H1 (cell line): ENCODE results near the gene FRMD4B. TPM values are rescaled to one million over a fixed set of nuclear protein-coding genes. Genes with fewer than 3 reads are reported as not detected.

Experiments used
- CTCF ChIA-PET: fragments of 300-600 bp; sonication (Branson Sonifier 250); formaldehyde crosslinking; loops from one replicate; lab custom pipeline; 2021; ENCODE audit not compliant: partially characterized antibody; lab: Charles Lee
- POLR2A ChIA-PET: fragments of 300-600 bp; sonication (Branson Sonifier 250); formaldehyde crosslinking; loops from one replicate; lab custom pipeline; 2021; ENCODE audit warnings: inconsistent platforms; ENCODE audit not compliant: partially characterized antibody; lab: Charles Lee
- DNase-seq, 2 experiments: peaks; one replicate each; pipeline versions ENCODE4 v3.0.0 to v3.0.0-alpha.2; 2010 to 2022; ENCODE audit warnings: low spot score in 2 of 2, low read depth in 1 of 2, mixed read lengths in 1 of 2
- FAIRE-seq: peaks from 2 replicates; lab custom pipeline; 2011; peaks lifted over from hg19 to GRCh38; lab: Jason Lieb, UNC
- H2AFZ ChIP-seq: 2 replicates; pipeline ENCODE4 v1.8.1; 2012; ENCODE audit warnings: low read length, inconsistent platforms
- H2AK5ac ChIP-seq: 2 replicates; pipeline ENCODE4 v1.6.1; 2013; ENCODE audit warnings: low read depth, low read length
- H2BK120ac ChIP-seq: replicated peaks from 2 replicates; pipeline ENCODE3; 2013; ENCODE audit warnings: low read depth, low read length, inconsistent platforms
- H2BK12ac ChIP-seq: 2 replicates; pipeline ENCODE4 v1.6.1; 2013; ENCODE audit warnings: low read depth, low read length
- H2BK15ac ChIP-seq: 2 replicates; pipeline ENCODE4 v1.6.1; 2013; ENCODE audit warnings: low read length
- H2BK20ac ChIP-seq: 2 replicates; pipeline ENCODE4 v1.6.1; 2013; ENCODE audit warnings: low read length
- H2BK5ac ChIP-seq: 2 replicates; pipeline ENCODE4 v1.6.1; 2013; ENCODE audit warnings: low read depth, low read length
- H3K14ac ChIP-seq: 2 replicates; pipeline ENCODE4 v1.6.1; 2013; ENCODE audit warnings: inconsistent platforms; ENCODE audit not compliant: insufficient read length
- H3K18ac ChIP-seq: 2 replicates; pipeline ENCODE4 v1.6.1; 2013; ENCODE audit warnings: low read length; ENCODE audit errors: extremely low read depth
- H3K23ac ChIP-seq: 2 replicates; pipeline ENCODE4 v1.6.1; 2013; ENCODE audit warnings: inconsistent platforms; ENCODE audit not compliant: insufficient read length
- H3K23me2 ChIP-seq: 2 replicates; pipeline ENCODE4 v1.6.1; 2013; ENCODE audit warnings: low read depth, low read length
- H3K27ac ChIP-seq: 2 replicates; pipeline ENCODE4 v1.6.1; 2011; ENCODE audit warnings: low read depth, low read length, inconsistent platforms
- H3K27me3 ChIP-seq, 4 experiments: replicated peaks in 1 of 4; 1 replicate in 1 of 4; 2 replicates in 3 of 4; pipeline versions ENCODE4 v1.6.1 to v1.8.1; 2011 to 2013; ENCODE audit warnings: low read length in 3 of 4, mild to moderate bottlenecking in 3 of 4, inconsistent platforms in 2 of 4, mixed read lengths in 2 of 4, moderate library complexity in 1 of 4; ENCODE audit not compliant: control insufficient read depth in 3 of 4, insufficient read depth in 3 of 4; ENCODE audit errors: extremely low read depth in 1 of 4
- H3K36me3 ChIP-seq, 4 experiments: 2 replicates each; pipeline versions ENCODE4 v1.6.1 to v1.8.1; 2011 to 2013; ENCODE audit warnings: mild to moderate bottlenecking in 4 of 4, low read length in 3 of 4, moderate library complexity in 2 of 4, control low read depth in 1 of 4, inconsistent platforms in 1 of 4; ENCODE audit not compliant: insufficient read depth in 4 of 4, control insufficient read depth in 2 of 4
- H3K4ac ChIP-seq: replicated peaks from 2 replicates; pipeline ENCODE3; 2013; ENCODE audit warnings: low read length, low read depth, mixed read lengths, inconsistent platforms; ENCODE audit not compliant: insufficient read length
- H3K4me1 ChIP-seq, 4 experiments: replicated peaks in 1 of 4; 1 replicate in 1 of 4; 2 replicates in 3 of 4; pipeline versions ENCODE4 v1.6.1 to v1.8.1; 2011 to 2013; ENCODE audit warnings: low read length in 3 of 4, inconsistent platforms in 2 of 4, mixed read lengths in 1 of 4; ENCODE audit not compliant: insufficient read depth in 4 of 4, control insufficient read depth in 3 of 4
- H3K4me2 ChIP-seq, 2 experiments: 2 replicates each; pipeline versions ENCODE4 v1.6.1 to v1.8.1; 2011 to 2013; ENCODE audit warnings: low read depth in 2 of 2, low read length in 2 of 2, control low read depth in 1 of 2, inconsistent platforms in 1 of 2, mild to moderate bottlenecking in 1 of 2; ENCODE audit not compliant: insufficient read depth in 1 of 2
- H3K4me3 ChIP-seq, 4 experiments: fragments of 200-600, 300-600 bp in 1 of 4; sonication (generic), shearing (Covaris generic), sonication (Bioruptor Twin) in 1 of 4; 2 replicates each; pipeline versions ENCODE4 v1.5.1 to v1.8.1; 2011 to 2016; ENCODE audit warnings: low read length in 4 of 4, low read depth in 3 of 4, control low read depth in 2 of 4, inconsistent platforms in 2 of 4, mild to moderate bottlenecking in 2 of 4, mixed read lengths in 1 of 4, moderate library complexity in 1 of 4; ENCODE audit not compliant: insufficient read depth in 2 of 4; ENCODE audit errors: extremely low read depth in 1 of 4
- H3K56ac ChIP-seq: replicated peaks from 2 replicates; pipeline ENCODE3; 2013; ENCODE audit warnings: low read depth, mild to moderate bottlenecking, mixed read lengths, low read length, inconsistent platforms; ENCODE audit not compliant: insufficient read length
- H3K79me1 ChIP-seq: 2 replicates; pipeline ENCODE4 v1.6.1; 2013; ENCODE audit warnings: low read depth, low read length, control low read depth
- H3K79me2 ChIP-seq, 2 experiments: 2 replicates each; pipeline versions ENCODE4 v1.6.1 to v1.8.1; 2012 to 2013; ENCODE audit warnings: low read length in 2 of 2, mild to moderate bottlenecking in 2 of 2, inconsistent platforms in 1 of 2; ENCODE audit not compliant: insufficient read depth in 2 of 2, control insufficient read depth in 1 of 2
- H3K9ac ChIP-seq, 4 experiments: replicated peaks in 1 of 4; 1 replicate in 1 of 4; 2 replicates in 3 of 4; pipeline versions ENCODE4 v1.6.1 to v1.8.1; 2011 to 2013; ENCODE audit warnings: low read depth in 3 of 4, low read length in 3 of 4, control low read depth in 2 of 4, mild to moderate bottlenecking in 2 of 4, moderate library complexity in 2 of 4, inconsistent platforms in 1 of 4; ENCODE audit errors: extremely low read depth in 1 of 4
- H3K9me3 ChIP-seq, 2 experiments: 2 replicates each; pipeline versions ENCODE4 v1.6.1 to v1.8.1; 2012 to 2013; ENCODE audit warnings: mild to moderate bottlenecking in 2 of 2, moderate library complexity in 2 of 2, control low read depth in 1 of 2, inconsistent platforms in 1 of 2, low read depth in 1 of 2, low read length in 1 of 2, mixed read lengths in 1 of 2; ENCODE audit not compliant: insufficient read depth in 2 of 2
- H4K20me1 ChIP-seq, 2 experiments: replicated peaks in 1 of 2; 2 replicates each; pipeline versions ENCODE3 to v1.8.1; 2011 to 2013; ENCODE audit warnings: inconsistent platforms in 2 of 2, low read length in 2 of 2, mild to moderate bottlenecking in 1 of 2; ENCODE audit not compliant: insufficient read depth in 2 of 2, control insufficient read depth in 1 of 2
- H4K5ac ChIP-seq: 2 replicates; pipeline ENCODE4 v1.6.1; 2013; ENCODE audit warnings: low read length, low read depth, mixed read lengths, inconsistent platforms; ENCODE audit not compliant: insufficient read length
- H4K8ac ChIP-seq: 2 replicates; pipeline ENCODE4 v1.8.0; 2013; ENCODE audit warnings: mild to moderate bottlenecking, moderate library complexity, low read length, inconsistent platforms; ENCODE audit not compliant: insufficient read depth; ENCODE audit errors: extremely low read depth
- H4K91ac ChIP-seq: replicated peaks from 2 replicates; pipeline ENCODE3; 2013; ENCODE audit warnings: low read length, mixed read lengths, inconsistent platforms; ENCODE audit not compliant: insufficient read length
- BCL11A ChIP-seq, 2 experiments: IDR thresholded peaks; one replicate each; pipeline ENCODE4 v1.6.1; 2011; ENCODE audit warnings: low read depth in 2 of 2, low read length in 2 of 2, mild to moderate bottlenecking in 2 of 2
- CREB1 ChIP-seq: IDR thresholded peaks from 2 replicates; pipeline ENCODE4 v1.6.1; 2012; ENCODE audit warnings: inconsistent platforms
- EP300 ChIP-seq, 2 experiments: IDR thresholded peaks; 1 replicate in 1 of 2; 2 replicates in 1 of 2; pipeline ENCODE4 v1.6.1; 2011 to 2012; ENCODE audit warnings: low read depth in 2 of 2, low read length in 2 of 2, mild to moderate bottlenecking in 2 of 2, borderline replicate concordance in 1 of 2, inconsistent platforms in 1 of 2, moderate library complexity in 1 of 2
- EZH2 ChIP-seq: fragments of 200-600 bp; sonication (generic); IDR thresholded peaks from 2 replicates; pipeline ENCODE4 v1.7.1; 2012; ENCODE audit warnings: low read depth, mild to moderate bottlenecking, moderate library complexity, low read length, inconsistent platforms; ENCODE audit not compliant: severe bottlenecking
- GABPA ChIP-seq: IDR thresholded peaks from 2 replicates; pipeline ENCODE4 v1.6.1; 2011; ENCODE audit warnings: mild to moderate bottlenecking, low read length, moderate library complexity, borderline replicate concordance; ENCODE audit not compliant: insufficient read depth
- HDAC2 ChIP-seq, 2 experiments: fragments of 300-600 bp in 1 of 2; sonication (generic) in 1 of 2; IDR thresholded peaks; 2 replicates each; pipeline ENCODE4 v1.6.1; 2011 to 2012; ENCODE audit warnings: low read depth in 2 of 2, low read length in 2 of 2, mild to moderate bottlenecking in 2 of 2, moderate library complexity in 2 of 2, borderline replicate concordance in 1 of 2, inconsistent platforms in 1 of 2
- POU5F1 ChIP-seq: IDR thresholded peaks from 2 replicates; pipeline ENCODE4 v1.6.1; 2011; ENCODE audit warnings: low read depth, mild to moderate bottlenecking, low read length, moderate library complexity
- RAD21 ChIP-seq, 2 experiments: IDR thresholded peaks in 1 of 2; conservative IDR thresholded peaks in 1 of 2; 2 replicates each; pipeline ENCODE4 v1.6.1; 2011; ENCODE audit warnings: low read depth in 2 of 2, low read length in 2 of 2, improper control_type of control experiment in 1 of 2, inconsistent platforms in 1 of 2, mild to moderate bottlenecking in 1 of 2, moderate library complexity in 1 of 2
- SIN3A ChIP-seq, 2 experiments: IDR thresholded peaks in 1 of 2; conservative IDR thresholded peaks in 1 of 2; 2 replicates each; pipeline ENCODE4 v1.6.1; 2011 to 2012; ENCODE audit warnings: low read length in 2 of 2, improper control_type of control experiment in 1 of 2, low read depth in 1 of 2, mild to moderate bottlenecking in 1 of 2
- SP4 ChIP-seq: IDR thresholded peaks from 2 replicates; pipeline ENCODE4 v1.6.1; 2012; ENCODE audit warnings: low read length, inconsistent platforms
- WGBS, 2 experiments: shearing (Covaris generic) in 1 of 2; methylation state at CpG; one replicate each; pipeline versions ENCODE4 v1.1.6 to v1.1.7; 2013 to 2015; ENCODE audit warnings: low lambda C conversion rate in 2 of 2, mixed read lengths in 2 of 2, inconsistent platforms in 1 of 2, low coverage in 1 of 2, missing lambda C conversion rate in 1 of 2; ENCODE audit not compliant: insufficient replicate concordance in 2 of 2, insufficient coverage in 1 of 2, insufficient read length in 1 of 2; ENCODE audit errors: extremely low coverage in 1 of 2, missing lambda C conversion rate in 1 of 2; 5-methylcytosine and 5-hydroxymethylcytosine counted together
- polyA plus RNA-seq, 7 experiments: library from polyadenylated mRNA; depleted of rRNA in 3 of 7; stranded (reverse) in 5 of 7; unstranded in 2 of 7; fragments of >200 nt in 5 of 7; fragments of 200-250 nt in 2 of 7; gene quantifications; 1 replicate in 5 of 7; 2 replicates in 1 of 7; 4 replicates in 1 of 7; pipeline versions ENCODE4 v1.2.1 to v1.2.3, GENCODE V29; 2011 to 2013; ENCODE audit warnings: missing spikeins in 2 of 7, mixed read lengths in 2 of 7
- total RNA-seq: library from RNA; stranded (reverse); fragmentation: NEBNext Ultra II Directional; extraction: Animal tissue kit (Norgen Biotek cat#: 25700); gene quantifications from 2 replicates; pipeline ENCODE4 v1.2.1, GENCODE V29; 2021

The FRMD4B gene
- total and polyA plus RNA-seq, 2 of the 8 experiments (the other 6 are each of a cell fraction or from before 2014, with no cell fraction given): 2.7 to 7.2 TPM

- Histone ChIP-seq H4K20me1 (no peaks in the 10 kb centered on the region), H4K91ac (no peak overlapping the region), H3K23me2 (0 out of 2 replicates have a peak, but pooled peaks cover 1% of the 10 kb centered on the region), H4K8ac (no peak overlapping the region), H4K5ac (no peak overlapping the region), H3K23ac (no peak overlapping the region), H2BK15ac (no peak overlapping the region), H3K27me3 (peaks cover 0 to 4% (median 0%) of the 10 kb centered on the region in 4 experiments; a peak in 3 of 7 replicates), H2BK120ac (no peak overlapping the region), H3K56ac (no peak overlapping the region), H3K27ac (no peak overlapping the region), H3K18ac (no peak overlapping the region), H3K9ac (no peak overlapping the region), H3K4me3 (no peak overlapping the region), H3K79me2 (no peaks in the 10 kb centered on the region), H3K79me1 (no peaks in the 10 kb centered on the region), H3K4me1 (peaks cover 8 to 33% (median 15%) of the 10 kb centered on the region in 4 experiments; a peak in 5 of 7 replicates), H3K9me3 (no peaks in the 10 kb centered on the region), H2AK5ac (no peak overlapping the region), H3K36me3 (no peaks in the 10 kb centered on the region), H2BK5ac (no peak overlapping the region), H2AFZ (no peak overlapping the region), H2BK12ac (no peak overlapping the region), H3K4me2 (no peak overlapping the region), H3K4ac (no peak overlapping the region), H2BK20ac (no peak overlapping the region), H3K14ac (no peak overlapping the region)
- FAIRE-seq: peak; percentile 62
- CTCF ChIA-PET: interaction anchor here (2.7 to 23.9 kb wide), 3 partner anchors 13 to 132 kb away, joined by 10 to 471 read pairs (median 44); no protein-coding TSS in a partner anchor
- WGBS, 2 experiments: 63% methylated on average over 4 of the region's 4 CpGs; no CpG with 5 or more reads in 1 of the 2 experiments
- POLR2A ChIA-PET: no interaction called here
- no peak for DNase-seq
- TF ChIP-seq RAD21 (IDR thresholded peaks at IDR 0.05 in 1 of 2, conservative IDR thresholded peaks at IDR 0.05 in 1 of 2; ENCODE audit: low read depth in 2 of 2, low read length in 2 of 2): no peak
- TF ChIP-seq EP300 (IDR thresholded peaks at IDR 0.05; ENCODE audit: borderline replicate concordance in 1 of 2, low read depth in 2 of 2, low read length in 2 of 2): no peak
- TF ChIP-seq BCL11A (IDR thresholded peaks at IDR 0.05; ENCODE audit: low read depth in 2 of 2, low read length in 2 of 2): no peak
- TF ChIP-seq GABPA: no peak
- TF ChIP-seq POU5F1: no peak
- no peak for TF ChIP-seq SP4
- no peak for TF ChIP-seq EZH2
- TF ChIP-seq HDAC2 (IDR thresholded peaks at IDR 0.05; ENCODE audit: borderline replicate concordance in 1 of 2, low read depth in 2 of 2, low read length in 2 of 2): no peak
- TF ChIP-seq CREB1: no peak
- TF ChIP-seq SIN3A (conservative IDR thresholded peaks at IDR 0.05 in 1 of 2, IDR thresholded peaks at IDR 0.05 in 1 of 2; ENCODE audit: low read depth in 1 of 2, low read length in 2 of 2): no peak
Observed at GRCh38 chr3:69292185-69292584, 93.7 kb downstream of the FRMD4B start.
